Inflammatory macrophage treated with lipopolysaccharide for 4 hours (primary cell): Measurements from ENCODE around the gene IL36RN.

ENCODE experiments used
- DNase-seq: peaks from one replicate; pipeline ENCODE4 v3.0.0-alpha.2; 2020

Gene IL36RN

GRCh38 chr2:113104054-113104611 is 45.1 kb downstream of the IL36RN start:
- DNase-seq: peak; percentile 98

GRCh38 chr2:113105047-113105785 is 46.2 kb downstream of the IL36RN start:
- peak; percentile 98 for DNase-seq

- DNase-seq: no peak
Measured at GRCh38 chr2:113111121-113111520, 52.1 kb downstream of the IL36RN start.

GRCh38 chr2:113111823-113112287 is 52.9 kb downstream of the IL36RN start:
- peak; percentile 95 for DNase-seq

- DNase-seq: peak; percentile 33
Measured at GRCh38 chr2:113112441-113112840, 53.4 kb downstream of the IL36RN start.

GRCh38 chr2:113112871-113113270 is 53.9 kb downstream of the IL36RN start:
- DNase-seq: peak; percentile 78

GRCh38 chr2:113113807-113114206 is 54.8 kb downstream of the IL36RN start:
- DNase-seq: peak; percentile 58
